ENCODE results near the gene B3GALT2.

Gene B3GALT2

DNA sequence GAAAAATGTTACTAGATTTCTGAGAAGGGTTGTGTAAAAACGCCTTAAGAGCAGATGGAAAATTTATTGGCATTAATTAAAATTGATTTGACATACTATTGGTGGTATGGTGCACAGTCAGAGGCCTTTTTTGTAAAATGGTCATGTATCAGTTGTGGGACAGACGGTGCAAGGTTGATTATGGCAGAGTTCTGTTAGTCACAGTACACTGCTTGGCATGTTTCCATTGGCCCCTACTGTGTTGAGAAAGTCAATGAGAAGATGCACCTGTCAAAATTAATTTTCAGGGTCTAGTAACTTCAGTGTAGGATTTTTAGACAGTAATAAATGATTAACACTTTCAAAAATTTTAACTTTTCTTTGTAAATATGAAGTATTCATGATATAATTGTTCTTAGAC, 4.4 kb downstream of the B3GALT2 start:
- DNase-seq = no peak

DNA sequence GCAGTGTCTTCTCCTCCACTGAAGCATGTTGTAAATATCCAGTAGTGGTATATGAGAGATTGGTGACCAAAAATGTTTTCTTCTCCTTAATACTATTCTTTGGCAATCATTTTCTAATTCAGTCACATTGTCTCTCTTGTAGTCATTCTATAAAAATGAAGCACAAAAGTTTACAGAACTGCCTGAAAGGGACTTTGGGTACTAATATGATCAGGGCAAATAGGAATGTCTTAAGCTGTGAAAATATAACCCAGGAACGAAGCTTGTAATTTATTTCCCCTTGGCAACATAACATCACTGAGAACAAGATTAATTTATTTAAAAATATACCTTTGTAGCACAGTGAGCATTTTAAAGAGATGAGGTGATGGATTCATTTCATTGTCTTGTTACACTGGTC, 4.9 kb downstream of the B3GALT2 start:
- no peak for DNase-seq

DNA sequence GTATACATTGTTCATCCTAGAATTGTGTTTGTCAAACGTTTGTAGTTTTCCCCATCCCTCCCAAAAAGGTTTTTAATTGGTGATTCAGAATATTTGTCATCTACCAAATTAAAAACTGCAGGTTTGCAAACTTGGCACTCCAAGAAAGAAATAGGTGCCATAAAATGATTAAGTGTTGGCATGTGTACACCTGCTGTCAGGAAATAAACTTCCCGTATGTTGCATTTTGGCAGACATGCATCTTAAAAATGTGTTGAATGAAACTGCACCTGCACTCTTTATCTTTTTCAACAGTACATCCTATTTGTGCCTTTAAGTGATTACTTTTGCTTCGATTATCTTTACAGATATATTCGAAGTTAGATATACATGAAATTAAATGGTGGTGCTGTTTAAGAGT, 7.3 kb downstream of the B3GALT2 start:
- no peak for DNase-seq

GRCh38 chr1:193176788-193177187, 9.6 kb downstream of the B3GALT2 start:
- DNase-seq = no peak

DNA sequence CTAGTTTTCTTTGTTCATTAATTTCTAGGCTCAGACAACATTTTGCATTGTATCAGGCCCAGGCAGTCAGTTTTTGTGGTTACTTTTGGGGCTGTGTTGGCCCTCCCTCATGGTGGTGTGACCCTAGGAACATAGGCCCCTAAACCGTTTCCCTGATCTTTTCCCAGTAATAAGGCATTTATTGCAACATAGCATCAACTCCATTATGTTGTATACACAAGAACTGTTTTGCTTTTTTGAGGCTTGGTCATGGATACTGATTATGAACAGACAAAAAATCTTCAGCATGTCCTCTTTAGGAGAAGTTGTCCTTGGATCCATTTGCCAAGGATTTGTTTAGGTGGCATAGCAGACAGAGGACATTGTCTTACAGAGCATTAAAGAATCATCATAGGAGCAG, 10.3 kb downstream of the B3GALT2 start:
- no peak for DNase-seq

- DNase-seq = no peak
Observed at GRCh38 chr1:193157360-193157759, 29.1 kb downstream of the B3GALT2 start.

DNA sequence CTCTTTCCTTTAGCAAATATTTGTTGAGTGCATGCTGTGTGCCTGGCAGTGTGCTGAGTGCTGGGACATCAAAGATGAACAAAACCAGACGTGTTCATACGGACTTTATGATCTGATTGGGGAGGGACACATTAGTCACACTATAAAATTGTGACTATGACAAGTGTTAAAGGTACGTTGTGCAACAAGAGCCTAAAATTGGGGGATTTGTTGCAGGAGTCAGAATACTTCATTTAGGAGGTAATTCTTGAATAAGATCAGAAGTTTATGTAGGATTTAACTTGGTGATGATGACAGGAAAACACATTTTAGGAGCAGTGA, 29.6 kb downstream of the B3GALT2 start:
- DNase-seq = no peak

GRCh38 chr1:193156117-193156821, 30.1 kb downstream of the B3GALT2 start:
- no peak for DNase-seq

GRCh38 chr1:193144999-193145398, 41.4 kb downstream of the B3GALT2 start:
- no peak for DNase-seq

DNA sequence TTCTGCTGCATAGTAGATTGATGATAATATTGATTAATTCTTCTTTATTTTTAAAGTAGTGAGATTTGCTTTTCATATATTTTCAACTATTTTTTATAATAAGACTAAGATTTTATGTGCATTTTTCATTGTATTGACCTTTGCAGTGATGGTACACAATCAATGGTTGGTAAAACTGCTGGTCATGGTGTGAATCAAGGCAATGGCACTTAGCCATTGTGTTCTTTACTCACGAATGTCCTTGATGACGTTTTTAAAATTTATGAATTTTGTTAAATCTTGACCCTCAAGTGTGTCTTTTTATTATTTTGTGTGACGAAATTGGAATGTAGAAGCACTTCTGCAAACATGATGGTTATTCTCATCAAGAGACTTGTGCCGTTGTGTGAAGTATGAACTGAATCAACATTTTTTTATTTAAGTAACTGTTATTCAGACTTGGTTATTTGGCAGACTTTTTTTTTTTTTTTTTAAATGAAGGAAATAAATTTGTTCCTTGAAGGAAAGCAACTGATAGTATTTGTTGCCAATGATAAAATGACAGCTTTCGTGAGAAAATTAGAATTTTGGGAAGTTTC, 42.0 kb downstream of the B3GALT2 start:
- DNase-seq = no peak

DNA sequence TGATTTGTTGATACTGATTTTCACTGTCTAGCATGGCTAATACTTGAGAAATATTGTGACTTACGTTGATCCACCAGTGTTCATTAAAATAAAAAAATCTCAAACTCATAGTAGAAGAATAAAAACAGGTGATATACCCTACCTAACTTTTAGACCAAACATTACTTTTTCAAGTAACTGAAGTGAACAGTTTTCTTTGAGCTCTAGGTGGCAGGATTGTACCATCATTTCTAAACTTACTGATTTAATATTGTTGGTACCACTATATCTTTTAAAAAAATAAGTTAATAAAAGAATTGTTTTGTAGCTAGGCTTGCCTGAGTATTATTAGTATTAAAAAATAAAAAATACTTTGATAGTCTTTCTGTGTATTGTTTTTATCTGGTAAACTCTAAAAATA, 43.1 kb downstream of the B3GALT2 start:
- DNase-seq = no peak

GRCh38 chr1:193142409-193142808, 44.0 kb downstream of the B3GALT2 start:
- DNase-seq = no peak

- DNase-seq = no peak
Observed at GRCh38 chr1:193141804-193142203, 44.6 kb downstream of the B3GALT2 start.

DNA sequence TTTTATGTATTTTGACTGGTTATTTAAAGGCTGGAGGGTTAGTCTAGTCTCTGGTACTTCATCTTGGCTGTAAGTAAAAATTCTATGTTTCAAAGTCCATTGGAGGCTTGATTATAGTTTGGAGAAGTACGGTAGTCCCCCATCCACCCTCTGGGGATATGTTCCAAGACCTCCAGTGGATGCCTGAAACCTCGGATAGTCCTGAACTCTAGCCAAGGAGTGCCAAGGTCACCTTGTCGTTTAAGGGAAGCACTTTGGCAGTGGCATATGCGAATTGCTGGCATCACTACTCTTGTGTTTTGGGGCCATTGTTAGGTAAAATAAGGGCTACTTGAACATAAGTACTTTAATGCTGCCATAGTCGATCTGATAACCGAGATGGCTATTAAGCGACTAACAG, 46.2 kb downstream of the B3GALT2 start:
- no peak for DNase-seq

- no peak for DNase-seq
Observed at GRCh38 chr1:193131266-193131860, 55.0 kb downstream of the B3GALT2 start.
